Kidney (tissue), 14 donors: Measurements from ENCODE around the gene MAGI1. TPM values are rescaled to one million over a fixed set of nuclear protein-coding genes. Genes with fewer than 3 reads are reported as not detected.

Source experiments
- DNase-seq, 5 donors: peaks; one replicate each; pipeline ENCODE4 v3.0.0-alpha.2; 2013 to 2020
- FAIRE-seq: peaks from 2 replicates; lab custom pipeline; 2012; peaks lifted over from hg19 to GRCh38; lab: Jason Lieb, UNC
- H3K27ac ChIP-seq, 2 donors: one replicate each; pipeline ENCODE4 v1.7.0; 2013; ENCODE audit warnings: low read depth in 2 of 2, low read length in 2 of 2, inconsistent platforms in 1 of 2
- H3K27me3 ChIP-seq: one replicate; pipeline ENCODE4 v1.7.1; 2013; ENCODE audit warnings: low read length, inconsistent platforms; ENCODE audit not compliant: control insufficient read depth, insufficient read depth
- H3K36me3 ChIP-seq, 3 donors: one replicate each; pipeline versions ENCODE4 v1.7.0 to v1.7.1; 2013; ENCODE audit warnings: low read length in 3 of 3, control low read depth in 1 of 3, inconsistent platforms in 1 of 3; ENCODE audit not compliant: insufficient read depth in 3 of 3, control insufficient read depth in 2 of 3
- H3K4me1 ChIP-seq, 3 donors: one replicate each; pipeline versions ENCODE4 v1.7.0 to v1.7.1; 2013; ENCODE audit warnings: low read length in 3 of 3, inconsistent platforms in 1 of 3, low read depth in 1 of 3; ENCODE audit not compliant: control insufficient read depth in 2 of 3, insufficient read depth in 2 of 3
- H3K4me3 ChIP-seq, 3 donors: one replicate each; pipeline versions ENCODE4 v1.7.0 to v1.8.1; 2013; ENCODE audit warnings: low read length in 3 of 3, control low read depth in 1 of 3, inconsistent platforms in 1 of 3
- H3K9ac ChIP-seq, 3 donors: one replicate each; pipeline versions ENCODE4 v1.7.0 to v1.7.1; 2013; ENCODE audit warnings: low read length in 3 of 3, control low read depth in 1 of 3, inconsistent platforms in 1 of 3
- H3K9me3 ChIP-seq, 3 donors: one replicate each; pipeline versions ENCODE4 v1.7.0 to v1.7.1; 2013; ENCODE audit warnings: low read length in 3 of 3, control low read depth in 1 of 3, inconsistent platforms in 1 of 3; ENCODE audit not compliant: control insufficient read depth in 2 of 3, insufficient read depth in 1 of 3
- CTCF ChIP-seq: IDR thresholded peaks from 3 replicates; pipeline ENCODE4 v1.5.1; 2012; ENCODE audit warnings: mild to moderate bottlenecking, moderate library complexity, borderline replicate concordance; ENCODE audit not compliant: insufficient read depth; ENCODE audit errors: extremely low read depth
- intact Hi-C: fragments of 100-400 bp; cut with DNase I; formaldehyde crosslinking; loops from one replicate; pipeline ENCODE4 v1.11.1; 2022
- polyA plus RNA-seq: library from polyadenylated mRNA; stranded (reverse); fragments of 350-450 nt; fragmentation: Illumina TruSeq; extraction: RNeasy Lipid Tissue Mini Kit (QIAGEN cat#74804); gene quantifications from one replicate; pipeline ENCODE4 v1.2.3, GENCODE V29; 2014; ENCODE audit warnings: low read depth, low replicate concordance; ENCODE audit not compliant: insufficient read depth
- total RNA-seq: library from RNA; stranded (reverse); fragmentation: NEBNext Ultra II Directional; extraction: Animal tissue kit (Norgen Biotek cat#: 25700); gene quantifications from one replicate; pipeline ENCODE4 v1.2.1, GENCODE V29; 2021
- donor health status: control.
- donor health status: control.
- donor health status: control.
- donor health status: control.
- donor health status: control.
- donor health status: DM: yes; HTN: yes; CAD: no.
- donor health status: Normal renal cell carcinoma (clear cell type).

Gene MAGI1
- total and polyA plus RNA-seq, 2 donors from 2014 or later, result 8.2 to 42.8 TPM

DNA sequence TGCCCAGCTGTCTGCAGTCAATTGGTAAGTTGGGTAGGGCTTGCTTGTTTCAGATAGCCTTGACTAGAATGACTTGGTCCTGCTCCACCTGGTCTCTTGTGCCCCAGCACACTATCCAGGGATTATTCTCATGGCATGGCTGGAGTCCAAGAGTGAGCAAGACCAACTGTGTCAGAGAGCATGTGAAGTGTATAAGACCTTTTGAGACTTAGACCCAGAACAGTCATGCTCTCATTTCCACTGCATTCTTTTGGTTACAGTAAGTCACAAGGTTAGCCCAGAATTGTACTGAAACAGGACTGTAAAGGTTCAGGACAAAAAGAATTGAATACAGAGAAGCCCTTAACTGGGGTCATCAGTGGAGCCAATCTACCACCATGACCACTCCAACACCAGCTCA is 700.1 kb downstream of the MAGI1 start:
- H3K27me3 ChIP-seq, result no peaks in the 10 kb centered on the region
- intact Hi-C loops, result no loop called here
- FAIRE-seq, result no peak

DNA sequence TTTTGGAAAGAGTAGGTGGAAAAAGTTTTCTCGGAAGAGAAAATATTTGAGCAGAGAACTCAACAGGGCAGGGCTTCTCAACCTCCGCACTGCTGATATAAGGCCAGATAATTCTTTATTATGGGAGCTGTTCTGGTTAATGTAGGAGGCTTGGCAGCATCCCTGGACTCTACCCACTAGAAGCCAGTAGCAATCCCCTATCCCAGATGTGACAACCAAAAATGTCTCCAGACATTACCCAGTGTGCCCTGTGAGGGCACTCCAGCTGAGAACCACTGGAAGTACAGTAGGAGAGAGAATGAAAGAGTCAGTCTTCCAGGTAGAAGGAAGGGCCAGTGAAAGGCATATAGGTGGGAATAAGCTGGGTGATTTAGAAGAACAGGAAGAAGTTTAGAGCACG is 703.1 kb downstream of the MAGI1 start:
- no peaks in the 10 kb centered on the region for H3K36me3 ChIP-seq
- DNase-seq (no peak), FAIRE-seq (no peak)
- H3K4me3 ChIP-seq, result no peak overlapping the region
- intact Hi-C loops, result no loop called here
- no peak overlapping the region for H3K9ac ChIP-seq
- H3K9me3 ChIP-seq, result no peaks in the 10 kb centered on the region
- TF ChIP-seq CTCF, result no peak
- H3K27me3 ChIP-seq, result no peaks in the 10 kb centered on the region
- H3K27ac ChIP-seq, result no peak overlapping the region
- H3K4me1 ChIP-seq, result peaks cover 0 to 8% (median 2%) of the 10 kb centered on the region in 3 donors

More for the DNA sequence above, 700.1 kb downstream of the MAGI1 start:
- H3K9me3 ChIP-seq, result no peaks in the 10 kb centered on the region
- H3K4me3 ChIP-seq, result no peak overlapping the region
- H3K9ac ChIP-seq, result no peak overlapping the region
- H3K36me3 ChIP-seq, result no peaks in the 10 kb centered on the region
- no peak for TF ChIP-seq CTCF
- no peak overlapping the region for H3K27ac ChIP-seq
- no peak for DNase-seq
- peaks cover 0 to 11% (median 2%) of the 10 kb centered on the region in 3 donors for H3K4me1 ChIP-seq

- no peak overlapping the region for H3K9ac ChIP-seq
- H3K27me3 ChIP-seq, result no peaks in the 10 kb centered on the region
- DNase-seq (peak in 3 of 5 donors; percentile 19 to 89 (median 73)), FAIRE-seq (no peak)
- no peak for TF ChIP-seq CTCF
- no peak overlapping the region for H3K4me3 ChIP-seq
- H3K4me1 ChIP-seq, result peaks cover 0 to 8% (median 2%) of the 10 kb centered on the region in 3 donors
- H3K9me3 ChIP-seq, result no peaks in the 10 kb centered on the region
- H3K36me3 ChIP-seq, result no peaks in the 10 kb centered on the region
- intact Hi-C loops, result no loop called here
- H3K27ac ChIP-seq, result no peak overlapping the region
Measured at GRCh38 chr3:65334045-65334665, 704.6 kb downstream of the MAGI1 start.
